ENCODE measurements around the gene ANKRD33B. TPM values are rescaled to one million over a fixed set of nuclear protein-coding genes. Genes with fewer than 3 reads are reported as not detected.
A peak's percentile ranks its signal among the peaks of the same experiment; 100 is the strongest.

The ANKRD33B gene
- total RNA-seq, 1 donor from 2014 or later = 0.83 TPM

DNA sequence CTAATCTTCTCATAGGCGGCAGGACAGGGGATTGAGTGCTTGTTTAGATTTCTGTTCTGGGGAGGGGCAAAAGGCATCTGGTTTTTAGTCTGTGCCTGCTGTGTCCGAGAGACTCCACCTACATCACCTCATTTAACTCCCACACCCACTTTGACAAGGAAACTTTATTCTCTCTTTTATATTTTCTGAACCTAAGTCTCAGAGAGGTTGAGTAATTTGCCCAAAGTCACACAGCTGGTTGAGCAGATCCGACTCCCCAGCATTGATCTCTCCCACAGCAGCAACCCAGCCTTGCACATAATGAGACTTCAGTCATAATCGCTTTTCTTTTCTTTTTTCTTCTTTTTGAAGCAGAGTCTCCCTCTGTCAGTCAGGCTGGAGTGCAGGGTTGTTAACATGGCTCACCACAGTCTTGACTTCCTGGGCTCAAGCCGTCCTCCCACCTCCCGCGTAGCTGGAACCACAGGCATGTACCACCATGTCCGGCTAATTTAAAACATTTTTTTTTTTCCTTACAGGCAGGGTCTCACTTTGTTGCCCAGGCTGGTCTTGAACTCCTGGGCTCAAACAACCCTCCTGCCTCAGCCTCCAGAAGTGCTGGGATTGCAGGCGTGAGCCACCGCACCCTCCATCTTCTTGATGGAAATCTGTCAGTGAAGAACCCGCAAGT, 36.5 kb upstream of the ANKRD33B start:
- Mint-ChIP-seq H3K27ac (ENCODE audit: unreplicated experiment) (peak overlapping the region; percentile 33), H3K4me1 (ENCODE audit: unreplicated experiment) (peaks cover 41% of the 10 kb centered on the region), H3K27me3 (ENCODE audit: unreplicated experiment) (no peaks in the 10 kb centered on the region), H3K36me3 (ENCODE audit: unreplicated experiment) (no peaks in the 10 kb centered on the region), H3K9me3 (ENCODE audit: unreplicated experiment) (no peaks in the 10 kb centered on the region), H3K4me3 (ENCODE audit: unreplicated experiment) (no peak overlapping the region)
- no peak for DNase-seq (ENCODE audit: extremely low spot score, unreplicated experiment)
- TF ChIP-seq, protein P1, sequence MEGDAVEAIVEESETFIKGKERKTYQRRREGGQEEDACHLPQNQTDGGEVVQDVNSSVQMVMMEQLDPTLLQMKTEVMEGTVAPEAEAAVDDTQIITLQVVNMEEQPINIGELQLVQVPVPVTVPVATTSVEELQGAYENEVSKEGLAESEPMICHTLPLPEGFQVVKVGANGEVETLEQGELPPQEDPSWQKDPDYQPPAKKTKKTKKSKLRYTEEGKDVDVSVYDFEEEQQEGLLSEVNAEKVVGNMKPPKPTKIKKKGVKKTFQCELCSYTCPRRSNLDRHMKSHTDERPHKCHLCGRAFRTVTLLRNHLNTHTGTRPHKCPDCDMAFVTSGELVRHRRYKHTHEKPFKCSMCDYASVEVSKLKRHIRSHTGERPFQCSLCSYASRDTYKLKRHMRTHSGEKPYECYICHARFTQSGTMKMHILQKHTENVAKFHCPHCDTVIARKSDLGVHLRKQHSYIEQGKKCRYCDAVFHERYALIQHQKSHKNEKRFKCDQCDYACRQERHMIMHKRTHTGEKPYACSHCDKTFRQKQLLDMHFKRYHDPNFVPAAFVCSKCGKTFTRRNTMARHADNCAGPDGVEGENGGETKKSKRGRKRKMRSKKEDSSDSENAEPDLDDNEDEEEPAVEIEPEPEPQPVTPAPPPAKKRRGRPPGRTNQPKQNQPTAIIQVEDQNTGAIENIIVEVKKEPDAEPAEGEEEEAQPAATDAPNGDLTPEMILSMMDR (IDR thresholded peaks at IDR 0.05) = no peak

DNA sequence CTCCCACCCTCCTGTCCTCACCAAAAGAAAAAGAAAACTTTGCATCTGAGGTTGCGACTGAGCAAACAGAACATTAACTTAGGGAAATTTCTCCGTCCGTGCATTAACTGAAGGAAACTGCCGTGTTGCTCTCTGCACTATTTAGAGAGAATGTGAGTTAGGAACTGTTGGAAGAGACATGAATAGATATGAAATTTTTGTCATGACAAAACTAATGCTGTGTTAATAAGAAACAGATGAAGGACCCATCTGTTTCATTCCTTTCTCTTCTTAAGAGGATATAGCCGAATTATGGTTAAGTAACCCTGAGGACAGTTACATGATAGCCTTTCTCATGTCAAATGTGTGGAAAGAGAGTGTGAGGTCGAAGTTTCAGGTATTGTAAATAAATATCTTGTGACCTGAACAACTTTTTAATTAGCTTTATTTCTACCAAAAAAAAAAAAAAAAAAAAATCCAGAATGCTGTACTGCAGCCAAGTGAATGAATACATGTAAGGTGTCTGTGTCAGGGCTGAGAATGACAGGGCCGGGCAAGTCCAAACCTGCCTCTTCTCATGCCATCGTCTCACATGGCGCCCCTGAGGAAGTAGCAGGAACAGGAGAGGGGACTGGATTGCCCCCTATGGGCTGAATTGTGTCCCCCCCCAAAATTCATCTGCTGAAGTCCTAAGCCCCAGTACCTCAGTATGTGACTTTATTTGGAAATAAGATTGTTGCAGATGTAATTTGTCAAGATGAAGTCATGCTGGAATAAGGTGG, 35.6 kb upstream of the ANKRD33B start:
- peak overlapping the region; percentile 42 for H3K27ac Mint-ChIP-seq (ENCODE audit: unreplicated experiment)
- no peak for DNase-seq (ENCODE audit: extremely low spot score, unreplicated experiment)
- H3K27me3 Mint-ChIP-seq (ENCODE audit: unreplicated experiment) = no peaks in the 10 kb centered on the region
- TF ChIP-seq, protein P1 (IDR thresholded peaks at IDR 0.05) = peak; percentile 22
- no peak overlapping the region for H3K4me3 Mint-ChIP-seq (ENCODE audit: unreplicated experiment)
- no peaks in the 10 kb centered on the region for H3K36me3 Mint-ChIP-seq (ENCODE audit: unreplicated experiment)
- no peaks in the 10 kb centered on the region for H3K9me3 Mint-ChIP-seq (ENCODE audit: unreplicated experiment)
- H3K4me1 Mint-ChIP-seq (ENCODE audit: unreplicated experiment) = peaks cover 38% of the 10 kb centered on the region

DNA sequence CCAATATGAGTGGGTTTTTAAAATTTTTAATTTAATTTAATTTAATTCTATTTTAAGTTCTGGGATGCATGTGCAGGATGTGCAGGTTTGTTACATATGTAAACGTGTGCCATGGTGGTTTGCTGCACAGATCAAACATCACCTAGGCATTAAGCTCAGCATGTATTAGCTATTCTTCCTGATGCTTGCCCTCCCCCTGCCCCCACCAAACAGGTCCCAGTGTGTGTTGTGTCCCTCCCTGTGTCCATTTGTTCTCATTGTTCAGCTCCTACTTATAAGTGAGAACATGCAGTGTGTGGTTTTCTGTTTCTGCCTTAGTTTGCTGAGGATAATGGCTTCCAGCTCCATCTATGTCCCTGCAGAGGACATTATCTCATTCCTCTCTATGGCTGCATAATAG, 35.0 kb upstream of the ANKRD33B start:
- DNase-seq (ENCODE audit: extremely low spot score, unreplicated experiment) = no peak
- Mint-ChIP-seq H3K9me3 (ENCODE audit: unreplicated experiment) (no peaks in the 10 kb centered on the region), H3K27me3 (ENCODE audit: unreplicated experiment) (no peaks in the 10 kb centered on the region), H3K4me1 (ENCODE audit: unreplicated experiment) (peaks cover 38% of the 10 kb centered on the region), H3K4me3 (ENCODE audit: unreplicated experiment) (no peak overlapping the region), H3K36me3 (ENCODE audit: unreplicated experiment) (no peaks in the 10 kb centered on the region), H3K27ac (ENCODE audit: unreplicated experiment) (no peak overlapping the region)
- TF ChIP-seq, protein P1 (IDR thresholded peaks at IDR 0.05) = no peak

DNA sequence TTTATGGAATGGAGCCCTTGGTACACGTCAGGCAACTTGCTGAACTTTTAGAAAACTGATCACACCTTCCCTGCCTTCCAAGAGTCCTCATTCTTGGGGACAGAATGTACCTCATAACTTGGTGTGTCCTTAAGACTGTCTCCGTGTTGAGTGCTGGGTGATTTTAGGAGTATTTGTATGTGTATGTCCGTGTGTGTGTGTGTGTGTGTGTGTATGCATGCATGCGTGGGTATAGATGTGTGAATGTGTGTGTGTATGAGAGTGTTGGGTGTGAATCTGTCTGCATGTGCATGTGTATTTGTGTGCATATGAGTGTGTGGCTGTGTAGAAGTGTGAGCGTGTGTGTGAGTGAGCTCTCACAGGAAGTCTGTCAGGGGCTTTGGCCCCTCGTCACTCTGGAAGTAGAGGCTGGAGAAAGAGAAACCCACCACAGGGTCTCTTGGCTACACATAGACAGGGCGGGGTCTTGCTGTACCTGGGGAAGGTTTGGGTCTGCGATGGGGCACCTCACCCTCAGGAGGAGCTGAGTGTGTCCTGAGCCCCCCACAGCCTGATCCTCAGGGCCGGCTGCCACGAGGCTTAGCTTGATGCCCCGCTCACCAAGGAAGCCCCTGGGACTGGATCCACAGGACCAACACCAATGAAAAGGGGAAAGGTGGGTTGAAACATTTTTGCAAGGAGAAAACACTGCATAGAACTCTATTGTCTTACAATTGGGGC, 33.1 kb upstream of the ANKRD33B start:
- Mint-ChIP-seq H3K36me3 (ENCODE audit: unreplicated experiment) (no peaks in the 10 kb centered on the region), H3K27ac (ENCODE audit: unreplicated experiment) (no peak overlapping the region), H3K4me1 (ENCODE audit: unreplicated experiment) (peaks cover 26% of the 10 kb centered on the region), H3K27me3 (ENCODE audit: unreplicated experiment) (no peaks in the 10 kb centered on the region), H3K9me3 (ENCODE audit: unreplicated experiment) (no peaks in the 10 kb centered on the region), H3K4me3 (ENCODE audit: unreplicated experiment) (no peak overlapping the region)
- TF ChIP-seq, protein P1 (IDR thresholded peaks at IDR 0.05) = no peak
- DNase-seq (ENCODE audit: extremely low spot score, unreplicated experiment) = no peak

DNA sequence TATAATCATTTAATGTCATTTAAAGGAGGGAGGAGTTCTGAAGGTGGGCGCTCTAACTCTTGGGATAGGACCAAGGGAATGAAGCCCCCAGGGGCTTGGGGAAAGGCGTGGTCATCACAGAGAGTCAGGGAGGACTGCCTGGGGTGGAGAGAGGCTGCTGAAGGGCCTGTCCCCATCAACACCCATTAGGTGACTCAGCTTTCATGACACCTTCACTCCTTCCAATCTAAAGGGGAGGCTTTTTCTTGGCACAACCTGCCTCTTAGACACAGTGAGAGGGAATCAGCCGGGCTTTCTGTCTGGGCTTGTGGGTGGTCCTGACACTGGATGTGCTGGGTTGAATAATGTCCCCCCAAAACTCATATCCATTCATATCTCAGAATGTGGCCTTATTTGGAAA, 31.4 kb upstream of the ANKRD33B start:
- no peak for DNase-seq (ENCODE audit: extremely low spot score, unreplicated experiment)
- no peaks in the 10 kb centered on the region for H3K36me3 Mint-ChIP-seq (ENCODE audit: unreplicated experiment)
- H3K4me1 Mint-ChIP-seq (ENCODE audit: unreplicated experiment) = peaks cover 19% of the 10 kb centered on the region
- H3K27me3 Mint-ChIP-seq (ENCODE audit: unreplicated experiment) = peaks cover 2% of the 10 kb centered on the region
- TF ChIP-seq, protein P1 (IDR thresholded peaks at IDR 0.05) = no peak
- H3K27ac Mint-ChIP-seq (ENCODE audit: unreplicated experiment) = no peak overlapping the region
- H3K4me3 Mint-ChIP-seq (ENCODE audit: unreplicated experiment) = no peak overlapping the region
- no peaks in the 10 kb centered on the region for H3K9me3 Mint-ChIP-seq (ENCODE audit: unreplicated experiment)

Measured in osteocyte (in vitro differentiated cells).